ENCODE measurements around the gene DNAJB6.
"Not testable (repeated sequence)": the region's sequence is repeated elsewhere in the genome, so short reads cannot be mapped to it uniquely, and the experiment has no call there.

The DNAJB6 gene

GRCh38 chr7:157329447-157329846 lies 7.4 kb upstream of the DNAJB6 start:
- no peak for DNase-seq

- not testable (repeated sequence) for DNase-seq
Measured at GRCh38 chr7:157330567-157330966, 6.2 kb upstream of the DNAJB6 start.

GRCh38 chr7:157331049-157331448 lies 5.8 kb upstream of the DNAJB6 start:
- not testable (repeated sequence) for DNase-seq

- DNase-seq: no peak
Measured at GRCh38 chr7:157335236-157335635, 1.6 kb upstream of the DNAJB6 start.

- DNase-seq: no peak
Measured at GRCh38 chr7:157335991-157336382, 817 bp upstream of the DNAJB6 start.

- peak; percentile 32 for DNase-seq
Measured at GRCh38 chr7:157337316-157338149, 729 bp downstream of the DNAJB6 start.

- peak; percentile 17 for DNase-seq
Measured at GRCh38 chr7:157339777-157340677, 3.2 kb downstream of the DNAJB6 start.

- no peak for DNase-seq
Measured at GRCh38 chr7:157347217-157347904, 10.6 kb downstream of the DNAJB6 start.

- no peak for DNase-seq
Measured at GRCh38 chr7:157348548-157348947, 11.7 kb downstream of the DNAJB6 start.

GRCh38 chr7:157352516-157352915 lies 15.7 kb downstream of the DNAJB6 start:
- no peak for DNase-seq

- no peak for DNase-seq
Measured at GRCh38 chr7:157355784-157356511, 19.1 kb downstream of the DNAJB6 start.

GRCh38 chr7:157357129-157358040 lies 20.6 kb downstream of the DNAJB6 start:
- DNase-seq: no peak

- no peak for DNase-seq
Measured at GRCh38 chr7:157358041-157358752, 21.4 kb downstream of the DNAJB6 start.

GRCh38 chr7:157358753-157359096 lies 21.9 kb downstream of the DNAJB6 start:
- DNase-seq: no peak

- DNase-seq: no peak
Measured at GRCh38 chr7:157359581-157359980, 22.8 kb downstream of the DNAJB6 start.

- no peak for DNase-seq
Measured at GRCh38 chr7:157360483-157361025, 23.8 kb downstream of the DNAJB6 start.

- DNase-seq: no peak
Measured at GRCh38 chr7:157361537-157361936, 24.7 kb downstream of the DNAJB6 start.

- DNase-seq: no peak
Measured at GRCh38 chr7:157362729-157363128, 25.9 kb downstream of the DNAJB6 start.

GRCh38 chr7:157366722-157367121 lies 29.9 kb downstream of the DNAJB6 start:
- DNase-seq: no peak

- no peak for DNase-seq
Measured at GRCh38 chr7:157368955-157369354, 32.2 kb downstream of the DNAJB6 start.

GRCh38 chr7:157370742-157371141 lies 33.9 kb downstream of the DNAJB6 start:
- DNase-seq: no peak

Data from NCI-H748 treated with DMSO at 0.1 percent for 48 hours (cell line).